Left renal pelvis (tissue), 4 donors: ENCODE data around the gene CYP2U1. TPM values are rescaled to one million over a fixed set of nuclear protein-coding genes. Genes with fewer than 3 reads are reported as not detected.

Source experiments
- DNase-seq, 4 donors: peaks; one replicate each; pipeline ENCODE4 v3.0.0-alpha.2; 2013; ENCODE audit warnings: low read depth in 4 of 4, low spot score in 3 of 4
- polyA plus RNA-seq, 4 donors: library from polyadenylated mRNA; unstranded; fragments of 120-200 nt; gene quantifications; one replicate each; pipeline ENCODE4 v1.2.1, GENCODE V29; 2013; ENCODE audit not compliant: insufficient read length in 4 of 4

Gene CYP2U1
- polyA plus RNA-seq, 4 donors, result 4.4 to 8.7 (median 6.2) TPM

DNA sequence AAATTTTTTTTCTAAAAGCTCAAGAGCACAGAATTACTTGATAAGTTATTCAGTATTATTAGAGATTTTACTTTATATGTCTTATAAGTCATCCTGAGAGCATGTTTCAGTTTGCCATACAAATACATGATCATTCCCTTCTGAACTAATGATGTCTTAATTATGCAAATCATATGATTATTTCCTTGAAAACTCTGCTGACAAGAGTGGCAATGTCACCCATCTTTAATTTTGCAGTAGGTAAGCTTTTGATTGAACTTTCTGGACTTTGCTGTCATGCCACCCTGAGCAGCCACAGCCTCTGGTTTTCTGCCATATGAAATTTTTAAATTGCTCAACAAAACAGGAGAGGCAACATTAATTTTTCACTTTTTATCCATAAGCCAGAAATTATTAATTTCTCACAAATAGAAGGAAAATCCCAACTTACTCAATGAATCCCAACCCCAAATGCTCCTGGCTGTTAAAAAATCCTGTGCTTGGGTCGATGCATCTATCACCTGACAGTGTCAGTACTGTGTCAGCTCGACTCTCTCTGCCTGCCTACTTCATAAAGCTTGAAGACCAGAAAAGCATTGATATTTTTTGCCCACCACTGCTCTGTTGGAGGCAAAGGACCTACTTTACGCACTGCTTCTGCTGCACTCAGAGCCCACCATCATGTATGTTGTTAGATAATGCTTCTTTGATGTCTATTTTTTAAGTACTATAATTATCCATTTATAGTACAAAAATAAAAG is 46.8 kb downstream of the CYP2U1 start:
- no peak for DNase-seq

DNA sequence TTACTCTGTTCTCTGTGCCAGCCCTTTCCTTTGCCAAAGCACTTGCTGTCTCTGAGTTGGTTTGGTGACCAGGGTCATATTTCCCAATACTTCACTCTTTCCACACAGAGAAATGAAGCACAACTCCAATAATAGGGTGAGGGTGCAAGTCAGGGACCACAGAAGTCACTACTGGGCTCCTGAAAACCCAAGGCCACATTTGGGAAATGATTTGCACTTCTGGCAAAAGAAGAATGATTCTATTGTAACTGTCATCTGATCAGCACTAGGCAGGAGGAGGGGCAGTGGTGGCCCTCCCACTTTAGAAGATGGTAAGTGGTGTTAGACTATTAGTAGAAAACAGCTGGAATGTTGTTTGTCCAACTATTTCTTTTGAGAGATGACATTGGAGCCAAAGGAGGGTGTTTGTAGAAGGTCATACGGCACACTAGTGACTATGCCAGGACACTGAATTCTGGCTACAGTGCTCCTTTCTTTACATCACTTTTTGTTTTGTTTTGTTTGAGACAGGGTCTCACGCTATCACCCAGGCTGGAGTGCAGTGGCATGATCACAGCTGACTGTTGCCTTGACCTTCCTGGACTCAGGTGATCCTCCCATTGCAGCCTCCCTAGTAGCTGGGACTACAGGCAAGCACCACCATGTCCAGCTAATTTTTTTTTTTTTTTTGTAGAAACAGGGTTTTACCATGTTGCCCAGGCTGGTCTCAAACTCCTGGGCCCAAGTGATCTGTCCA is 47.5 kb downstream of the CYP2U1 start:
- DNase-seq, result no peak

DNA sequence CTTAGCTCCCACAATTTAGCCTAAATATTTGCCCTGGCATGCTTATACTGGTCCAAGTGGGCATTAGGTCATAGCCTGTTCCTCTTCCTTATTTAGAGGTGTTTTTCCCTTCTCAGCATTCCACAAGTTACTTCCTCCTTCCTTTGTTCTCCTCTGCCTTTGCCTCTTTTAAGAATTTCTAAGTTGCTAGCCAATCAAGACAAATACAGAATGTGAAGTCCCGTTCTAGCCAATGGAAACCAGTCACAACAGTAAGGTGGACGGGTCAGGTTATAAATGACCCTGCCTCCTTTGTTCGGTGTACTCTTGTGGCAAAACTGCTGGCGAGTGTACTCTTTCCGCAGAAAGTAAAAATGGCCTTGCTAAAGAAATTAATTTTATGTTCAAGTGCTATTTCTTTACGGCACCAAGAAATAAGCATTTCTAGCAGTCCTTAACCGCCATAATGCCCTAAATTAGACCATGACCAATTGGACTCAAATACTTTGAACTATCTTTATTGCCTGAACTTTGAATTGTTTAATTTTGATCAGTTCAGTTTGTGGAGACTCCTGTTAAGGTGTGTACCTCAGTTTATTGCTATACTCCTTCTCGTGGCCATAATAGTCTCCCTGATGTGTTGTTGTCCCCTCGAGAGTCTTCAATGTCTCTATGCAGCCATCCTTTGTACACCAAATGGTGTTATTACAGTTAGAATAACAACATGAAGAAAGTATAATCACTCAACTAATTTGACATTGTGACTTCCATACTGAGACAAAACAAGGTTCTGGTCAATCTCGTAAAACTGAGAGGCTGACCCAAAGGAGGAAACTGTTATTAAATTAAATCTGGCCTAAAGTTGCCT is 56.8 kb downstream of the CYP2U1 start:
- no peak for DNase-seq

DNA sequence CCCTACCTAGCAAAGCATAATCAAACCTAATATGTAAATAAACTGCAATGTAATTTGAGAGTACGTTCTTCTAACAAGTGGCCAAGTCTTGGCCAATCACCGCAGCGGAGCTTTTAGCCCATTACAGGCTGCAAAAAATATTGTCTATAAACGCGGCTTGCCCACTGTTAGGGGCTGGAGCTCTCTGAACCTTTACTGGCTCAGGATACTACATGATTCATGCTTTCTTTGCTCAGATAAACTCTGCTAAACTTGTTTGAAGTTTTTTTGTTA is 57.4 kb downstream of the CYP2U1 start:
- DNase-seq, result no peak

DNA sequence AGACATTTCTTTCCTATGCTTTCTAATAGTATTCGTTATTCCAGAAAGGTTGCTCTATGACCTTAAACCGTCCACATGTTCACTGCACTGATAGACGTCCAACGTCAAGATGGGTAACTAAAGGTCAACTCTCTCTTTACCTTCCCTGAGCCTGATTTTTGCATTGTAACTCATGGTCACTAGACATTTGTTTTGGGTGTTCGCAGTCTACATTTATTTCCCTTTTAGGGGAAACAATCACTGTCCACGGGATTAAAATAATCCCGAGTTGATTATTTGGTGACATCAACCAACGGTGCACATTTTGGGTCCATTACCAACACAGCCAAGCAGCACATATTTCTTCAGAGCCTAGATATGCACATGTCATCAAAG is 57.8 kb downstream of the CYP2U1 start:
- DNase-seq, result peak in 2 of 4 donors; percentile 5 to 18

- peak; percentile 84 to 89 (median 88) for DNase-seq
Measured at GRCh38 chr4:107989537-107990386, 58.4 kb downstream of the CYP2U1 start, which contains the start of gene HADH. TSS of gene HADH (plus strand) at chr4:107989889. CDS start at chr4:107989933, 44 bp downstream.

GRCh38 chr4:107991945-107992630 is 60.7 kb downstream of the CYP2U1 start:
- no peak for DNase-seq

- no peak for DNase-seq
Measured at GRCh38 chr4:107993969-107994368, 62.6 kb downstream of the CYP2U1 start.

- DNase-seq, result no peak
Measured at GRCh38 chr4:107994894-107995293, 63.5 kb downstream of the CYP2U1 start.

GRCh38 chr4:107996949-107997788 is 65.8 kb downstream of the CYP2U1 start:
- DNase-seq, result no peak

GRCh38 chr4:107997794-107998193 is 66.4 kb downstream of the CYP2U1 start:
- DNase-seq, result no peak

DNA sequence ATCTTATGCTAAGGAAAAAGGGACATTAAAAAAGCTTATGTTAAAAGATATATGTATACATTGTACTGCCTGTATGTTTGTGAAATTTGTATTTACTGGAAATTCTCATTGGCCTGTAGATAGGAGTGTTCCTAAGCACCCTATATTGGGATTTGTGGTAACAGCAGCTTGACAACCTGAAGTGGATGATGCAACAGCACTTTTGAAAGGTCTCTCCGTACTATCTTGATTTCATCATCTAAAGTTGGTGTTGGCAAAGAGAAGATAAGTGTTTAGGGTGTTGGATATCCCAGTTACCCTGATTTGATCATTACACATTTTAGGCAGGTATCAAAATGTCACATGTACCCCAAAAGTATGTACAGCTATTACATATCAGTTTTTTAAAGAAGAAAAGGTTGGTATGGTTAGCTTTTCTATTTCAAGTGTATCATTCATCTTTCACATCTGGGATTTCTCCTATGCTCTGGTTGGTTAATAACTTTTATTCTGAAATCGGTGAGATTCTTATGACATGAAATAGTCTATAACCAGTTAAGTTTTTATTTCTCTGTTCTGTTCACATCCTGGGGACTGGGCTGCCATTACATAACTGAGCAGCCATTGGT is 68.7 kb downstream of the CYP2U1 start:
- DNase-seq, result no peak

DNA sequence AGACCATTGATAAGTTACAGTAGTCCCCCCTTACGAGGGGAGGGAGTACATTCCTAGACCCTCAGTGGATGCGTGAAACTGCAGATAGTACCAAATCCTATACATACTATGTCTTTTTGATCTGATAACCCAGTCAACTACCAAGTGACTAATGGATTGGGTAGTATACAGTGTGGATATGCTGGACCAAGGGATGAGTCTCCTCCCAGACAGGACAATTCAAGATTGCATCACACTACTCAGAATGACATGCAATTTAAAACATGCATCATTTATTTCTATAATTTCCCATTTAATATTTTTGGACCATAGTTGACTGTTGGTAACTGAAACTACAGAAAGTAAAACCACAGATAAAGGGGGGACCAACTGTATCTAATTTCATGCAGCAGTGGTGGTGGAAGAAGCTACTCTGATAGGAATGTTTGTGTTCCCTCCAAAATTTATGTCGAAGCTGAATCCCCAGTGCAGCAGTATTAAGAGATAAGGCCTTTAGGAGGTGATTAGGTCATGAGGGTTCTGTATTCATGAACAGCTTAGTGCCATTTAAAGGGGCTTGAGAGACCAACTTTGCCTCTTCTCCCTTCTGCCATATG is 70.3 kb downstream of the CYP2U1 start:
- no peak for DNase-seq

Other genes starting within 250 kb of the CYP2U1 start
- gene PAPSS1, start 211.3 kb upstream of the CYP2U1 start, polyA plus RNA-seq, result 100 to 1,000 TPM in 1 of 4 donors, 10 to 100 TPM in 3; 72.7 to 103 (median 82.7) TPM
- 10 to 100 TPM; 14.9 to 17.1 (median 15.2) TPM for gene SGMS2, start 106.6 kb upstream of the CYP2U1 start, polyA plus RNA-seq
- gene HADH, start 58.3 kb downstream of the CYP2U1 start, polyA plus RNA-seq, result 100 to 1,000 TPM in 1 of 4 donors, 10 to 100 TPM in 3; 64.3 to 106 (median 93.9) TPM
- gene LEF1, start 237.4 kb downstream of the CYP2U1 start, polyA plus RNA-seq, result 100 to 1,000 TPM in 1 of 4 donors, 10 to 100 TPM in 3; 70.6 to 124 (median 84.9) TPM